Endothelial cell of umbilical vein (primary cell): Measurements from ENCODE around the gene ZGLP1. TPM values are rescaled to one million over a fixed set of nuclear protein-coding genes. Genes with fewer than 3 reads are reported as not detected.

ENCODE experiments used
- BruUV-seq: library from RNA; stranded (reverse); fragments of 400-500 nt; replicated peaks from 2 replicates; lab custom pipeline; 2021; lab: Mats Ljungman, UMichigan
- CTCF ChIA-PET: fragments of 300-600, 350-600 bp; sonication (Branson Sonifier 250); formaldehyde crosslinking; loops from one replicate; lab custom pipeline; 2021; ENCODE audit warnings: antibody characterized with exemption, inconsistent platforms; lab: Charles Lee
- POLR2A ChIA-PET: fragments of 300-600, 350-600 bp; sonication (Branson Sonifier 250); formaldehyde crosslinking; loops from one replicate; lab custom pipeline; 2021; ENCODE audit warnings: antibody characterized with exemption, inconsistent platforms; lab: Charles Lee
- DNase-seq: peaks from one replicate; pipeline ENCODE4 v3.0.0-alpha.2; 2011; ENCODE audit warnings: low read depth, low spot score
- FAIRE-seq: peaks from 2 replicates; lab custom pipeline; 2011; peaks lifted over from hg19 to GRCh38; lab: Jason Lieb, UNC
- H2AFZ ChIP-seq: 2 replicates; pipeline ENCODE4 v1.6.0; 2012; ENCODE audit warnings: low read depth, low read length, control low read depth, inconsistent platforms
- H3K27ac ChIP-seq: 2 replicates; pipeline ENCODE4 v1.5.1; 2011; ENCODE audit warnings: low read depth, mild to moderate bottlenecking, control low read depth, low read length, moderate library complexity; ENCODE audit not compliant: insufficient read depth
- H3K27me3 ChIP-seq, 2 experiments: 2 replicates each; pipeline versions ENCODE4 v1.6.0 to v1.6.1; 2011; ENCODE audit warnings: low read length in 2 of 2, mixed read lengths in 1 of 2; ENCODE audit not compliant: control insufficient read depth in 2 of 2, insufficient read depth in 2 of 2
- H3K36me3 ChIP-seq, 2 experiments: 2 replicates in 1 of 2; 3 replicates in 1 of 2; pipeline ENCODE4 v1.5.1; 2011; ENCODE audit warnings: low read length in 2 of 2, mild to moderate bottlenecking in 1 of 2, moderate library complexity in 1 of 2; ENCODE audit not compliant: control insufficient read depth in 2 of 2, insufficient read depth in 2 of 2; ENCODE audit errors: extremely low read depth in 1 of 2
- H3K4me1 ChIP-seq: 3 replicates; pipeline ENCODE4 v1.5.1; 2011; ENCODE audit warnings: mild to moderate bottlenecking, low read length; ENCODE audit not compliant: control insufficient read depth, insufficient read depth; ENCODE audit errors: extremely low read depth
- H3K4me2 ChIP-seq: 2 replicates; pipeline ENCODE4 v1.6.1; 2011; ENCODE audit warnings: low read length, control low read depth, mixed read lengths; ENCODE audit not compliant: insufficient read depth
- H3K4me3 ChIP-seq, 3 experiments: fragments of 200-600 bp in 1 of 3; sonication (generic), shearing (Covaris generic) in 1 of 3; replicated peaks in 1 of 3; 2 replicates each; pipeline ENCODE4 v1.5.1; 2011 to 2016; ENCODE audit warnings: control low read depth in 3 of 3, low read length in 3 of 3, mild to moderate bottlenecking in 2 of 3, inconsistent platforms in 1 of 3, low read depth in 1 of 3, moderate library complexity in 1 of 3; ENCODE audit not compliant: insufficient read depth in 1 of 3
- H3K79me2 ChIP-seq: 2 replicates; pipeline ENCODE4 v1.6.0; 2012; ENCODE audit warnings: low read length, inconsistent platforms; ENCODE audit not compliant: control insufficient read depth, insufficient read depth
- H3K9ac ChIP-seq: replicated peaks from 2 replicates; pipeline ENCODE3; 2011; ENCODE audit warnings: low read length, control low read depth; ENCODE audit not compliant: insufficient read depth; ENCODE audit errors: extremely low read depth
- H3K9me1 ChIP-seq: replicated peaks from 3 replicates; pipeline ENCODE4 v1.6.0; 2011; ENCODE audit warnings: mild to moderate bottlenecking, low read length; ENCODE audit not compliant: control insufficient read depth, insufficient read depth; ENCODE audit errors: extremely low read depth
- H3K9me3 ChIP-seq: replicated peaks from 2 replicates; pipeline ENCODE4 v1.5.1; 2012; ENCODE audit warnings: low read length, inconsistent platforms; ENCODE audit not compliant: control insufficient read depth, insufficient read depth
- H4K20me1 ChIP-seq: replicated peaks from 2 replicates; pipeline ENCODE3; 2011; ENCODE audit warnings: mild to moderate bottlenecking, low read length; ENCODE audit not compliant: control insufficient read depth, insufficient read depth; ENCODE audit errors: extremely low read depth
- CTCF ChIP-seq, 2 donors: IDR thresholded peaks; 1 replicate in 1 of 2; 2 replicates in 1 of 2; pipeline ENCODE4 v1.5.1; 2011; ENCODE audit warnings: low read length in 2 of 2, mild to moderate bottlenecking in 2 of 2, moderate library complexity in 2 of 2, control low read depth in 1 of 2, inconsistent platforms in 1 of 2, low read depth in 1 of 2; ENCODE audit not compliant: insufficient read depth in 1 of 2; ENCODE audit errors: extremely low read depth in 1 of 2
- EZH2 ChIP-seq: IDR thresholded peaks from 2 replicates; pipeline ENCODE4 v1.6.1; 2012; ENCODE audit warnings: borderline replicate concordance, low read depth, mild to moderate bottlenecking, moderate library complexity, low read length, inconsistent platforms; ENCODE audit not compliant: severe bottlenecking
- FOS ChIP-seq: IDR thresholded peaks from 2 replicates; pipeline ENCODE4 v1.6.1; 2011; ENCODE audit warnings: mild to moderate bottlenecking, low read length, moderate library complexity, borderline replicate concordance; ENCODE audit not compliant: insufficient read depth
- GATA2 ChIP-seq: IDR thresholded peaks from 2 replicates; pipeline ENCODE4 v1.7.0; 2011; ENCODE audit warnings: low read depth, mild to moderate bottlenecking, moderate library complexity, mixed read lengths, low read length; ENCODE audit not compliant: insufficient read length, insufficient read depth
- JUN ChIP-seq: IDR thresholded peaks from 2 replicates; pipeline ENCODE4 v1.6.1; 2011; ENCODE audit warnings: borderline replicate concordance, low read depth; ENCODE audit not compliant: insufficient read length, insufficient read depth
- MAX ChIP-seq: IDR thresholded peaks from 2 replicates; pipeline ENCODE4 v1.6.1; 2011; ENCODE audit not compliant: insufficient read depth, insufficient read length
- MYC ChIP-seq: IDR thresholded peaks from one replicate; pipeline ENCODE4 v1.6.1; 2011; ENCODE audit warnings: mild to moderate bottlenecking, low read depth, low read length
- POLR2A ChIP-seq: IDR thresholded peaks from 2 replicates; pipeline ENCODE4 v1.6.1; 2012; ENCODE audit warnings: low read depth, mild to moderate bottlenecking, control low read depth, low read length
- POLR2AphosphoS5 ChIP-seq: IDR thresholded peaks from 2 replicates; pipeline ENCODE4 v1.6.1; 2012; ENCODE audit warnings: low read depth, mild to moderate bottlenecking, control low read depth, low read length, moderate library complexity; ENCODE audit not compliant: insufficient read depth
- dilution Hi-C: fragments of 300-500 bp; cut with MboI; formaldehyde crosslinking; loops from one replicate; pipeline ENCODE4 v1.15.0; 2019; ENCODE audit warnings: low sequenced_read_pairs; ENCODE audit not compliant: extremely low pct_ligation_motif_present
- intact Hi-C: fragments of 100-400 bp; cut with micrococcal nuclease; formaldehyde crosslinking; loops from one replicate; pipeline ENCODE4 v1.10.0; 2022
- polyA plus RNA-seq, 4 experiments: library from polyadenylated mRNA; depleted of rRNA in 3 of 4; stranded (reverse) in 3 of 4; unstranded in 1 of 4; fragments of >200 nt; gene quantifications; 2 replicates each; pipeline versions ENCODE4 v1.2.1 to v1.2.3, GENCODE V29; 2011 to 2012; ENCODE audit warnings: missing spikeins in 1 of 4
- total RNA-seq: library from RNA; stranded (reverse); gene quantifications from 2 replicates; pipeline ENCODE4 v1.2.3, GENCODE V29; 2021

ZGLP1 gene
- total and polyA plus RNA-seq, 2 donors (not counting 3 experiments of a cell fraction or from before 2014, with no cell fraction given), result 1.6 to 2.9 TPM

DNA sequence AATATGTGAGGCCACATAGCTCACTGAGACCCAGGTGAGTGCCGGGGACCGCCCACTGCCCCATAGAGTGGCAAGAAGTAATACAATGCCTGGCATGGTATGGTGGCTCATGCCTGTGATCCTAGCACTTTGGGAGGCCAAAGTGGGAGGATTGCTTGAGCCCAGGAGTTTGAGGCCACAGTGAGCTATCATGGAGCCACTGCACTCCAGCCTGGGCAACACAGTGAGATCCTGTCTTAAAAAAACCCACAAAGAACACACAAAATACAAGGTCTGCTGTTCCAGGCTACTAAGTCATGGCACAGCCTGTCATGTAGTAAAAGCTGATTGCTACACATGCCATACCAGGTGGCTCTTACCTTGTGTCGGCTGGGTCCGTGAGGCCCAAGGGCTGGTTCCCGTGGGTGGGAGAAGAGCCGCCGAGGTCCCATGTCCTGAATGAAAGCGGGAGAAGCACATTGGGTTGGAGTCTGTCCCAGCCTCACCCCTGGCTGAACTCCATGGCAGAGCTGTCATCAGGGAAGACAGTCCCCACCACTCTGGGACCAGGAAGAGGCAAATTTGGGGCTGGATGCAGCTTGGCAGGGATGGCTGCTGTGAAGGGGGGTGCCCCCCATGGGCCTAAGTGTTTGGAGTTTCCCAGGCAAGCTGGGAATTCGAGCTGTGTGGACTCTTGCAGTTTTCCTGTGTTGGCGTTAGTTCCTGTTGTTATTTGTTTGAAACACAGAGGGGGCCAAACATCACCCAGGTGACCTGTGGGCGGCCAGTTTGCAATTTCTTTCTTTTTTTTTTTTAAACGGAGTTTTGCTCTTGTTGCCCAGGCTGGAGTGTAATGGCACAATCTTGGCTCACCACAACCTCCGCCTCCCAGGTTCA lies 9.4 kb upstream of the ZGLP1 start:
- intact Hi-C loops (loop anchor here (5.0 kb wide), 1 partner anchor 47 kb away; the partner anchor contains the start of gene ICAM1), dilution Hi-C loops (no loop called here)
- Histone ChIP-seq H2AFZ (no peak overlapping the region), H3K4me3 (no peak overlapping the region), H4K20me1 (no peaks in the 10 kb centered on the region), H3K4me2 (no peak overlapping the region), H3K27me3 (no peaks in the 10 kb centered on the region), H3K4me1 (no peaks in the 10 kb centered on the region), H3K9me3 (no peaks in the 10 kb centered on the region), H3K36me3 (peaks cover 6 to 41% of the 10 kb centered on the region in 2 experiments), H3K9ac (no peak overlapping the region), H3K79me2 (no peaks in the 10 kb centered on the region), H3K9me1 (no peaks in the 10 kb centered on the region), H3K27ac (no peak overlapping the region)
- FAIRE-seq (no peak), DNase-seq (no peak)
- TF ChIP-seq CTCF (IDR thresholded peaks at IDR 0.05; ENCODE audit: extremely low read depth in 1 of 2, insufficient read depth in 1 of 2, low read depth in 1 of 2, low read length in 2 of 2), result no peak
- TF ChIP-seq POLR2AphosphoS5, result no peak
- TF ChIP-seq JUN, result no peak
- no peak for TF ChIP-seq EZH2
- TF ChIP-seq FOS, result no peak
- no peak for TF ChIP-seq POLR2A
- no peak for TF ChIP-seq GATA2
- TF ChIP-seq MAX, result no peak
- TF ChIP-seq MYC, result no peak
- CTCF ChIA-PET, result interaction anchor here (0.8 to 2.4 kb wide), 4 partner anchors 12 to 70 kb away, joined by 4 to 6 read pairs (median 5); no protein-coding TSS in a partner anchor
- BruUV-seq, result no TSS peak
- POLR2A ChIA-PET, result no interaction called here
